ENCODE data around the gene DEFB132. TPM values are rescaled to one million over a fixed set of nuclear protein-coding genes. Genes with fewer than 3 reads are reported as not detected.

Gene DEFB132
- total and polyA plus RNA-seq, 2 experiments from 2014 or later = not detected

DNA sequence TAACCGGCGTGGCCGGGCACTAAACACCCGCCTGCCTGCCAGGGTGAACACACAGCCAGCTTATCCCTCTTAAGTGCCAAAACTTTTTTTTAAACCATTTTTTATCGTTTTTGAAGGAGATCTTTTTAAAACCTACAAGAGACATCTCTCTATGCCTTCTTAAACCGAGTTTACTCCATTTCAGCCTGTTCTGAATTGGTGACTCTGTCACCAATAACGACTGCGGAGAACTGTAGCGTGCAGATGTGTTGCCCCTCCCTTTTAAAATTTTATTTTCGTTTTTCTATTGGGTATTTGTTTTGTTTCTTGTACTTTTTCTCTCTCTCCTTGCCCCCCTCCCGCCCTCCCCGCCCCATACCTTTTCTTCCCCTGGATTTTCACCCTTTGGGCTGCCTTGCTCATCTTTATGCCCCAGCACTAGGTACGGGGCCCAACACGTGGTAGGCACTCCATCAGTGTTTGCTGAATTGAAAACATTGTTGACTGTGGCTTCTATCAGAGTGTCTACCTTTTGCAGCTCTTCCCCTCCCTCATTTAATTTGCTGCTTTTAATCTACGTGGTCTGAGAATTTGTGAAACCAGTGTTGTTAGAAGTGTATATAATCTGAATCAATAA is 41.4 kb downstream of the DEFB132 start:
- H3K4me1 Mint-ChIP-seq = peaks cover 42% of the 10 kb centered on the region
- TF ChIP-seq EZH2phosphoT487 (IDR thresholded peaks at IDR 0.05; ENCODE audit: unreplicated experiment) (no peak), STAT1 (IDR thresholded peaks at IDR 0.05; ENCODE audit: unreplicated experiment) (no peak), ZNF114 (CRISPR knock-in tag; IDR thresholded peaks at IDR 0.05) (no peak), POLR2AphosphoS5 (IDR thresholded peaks at IDR 0.05; ENCODE audit: low read depth) (no peak), JUNB (IDR thresholded peaks at IDR 0.05; ENCODE audit: unreplicated experiment) (no peak), ZNF331 (CRISPR knock-in tag; IDR thresholded peaks at IDR 0.05; ENCODE audit: low read depth) (no peak), NANOG (IDR thresholded peaks at IDR 0.05; ENCODE audit: borderline replicate concordance) (no peak), CREB1 (CRISPR knock-in tag; IDR thresholded peaks at IDR 0.05; ENCODE audit: low read depth) (no peak), EZH2 (IDR thresholded peaks at IDR 0.05; ENCODE audit: low read depth, unreplicated experiment) (no peak)
- TF ChIP-seq, protein P1, sequence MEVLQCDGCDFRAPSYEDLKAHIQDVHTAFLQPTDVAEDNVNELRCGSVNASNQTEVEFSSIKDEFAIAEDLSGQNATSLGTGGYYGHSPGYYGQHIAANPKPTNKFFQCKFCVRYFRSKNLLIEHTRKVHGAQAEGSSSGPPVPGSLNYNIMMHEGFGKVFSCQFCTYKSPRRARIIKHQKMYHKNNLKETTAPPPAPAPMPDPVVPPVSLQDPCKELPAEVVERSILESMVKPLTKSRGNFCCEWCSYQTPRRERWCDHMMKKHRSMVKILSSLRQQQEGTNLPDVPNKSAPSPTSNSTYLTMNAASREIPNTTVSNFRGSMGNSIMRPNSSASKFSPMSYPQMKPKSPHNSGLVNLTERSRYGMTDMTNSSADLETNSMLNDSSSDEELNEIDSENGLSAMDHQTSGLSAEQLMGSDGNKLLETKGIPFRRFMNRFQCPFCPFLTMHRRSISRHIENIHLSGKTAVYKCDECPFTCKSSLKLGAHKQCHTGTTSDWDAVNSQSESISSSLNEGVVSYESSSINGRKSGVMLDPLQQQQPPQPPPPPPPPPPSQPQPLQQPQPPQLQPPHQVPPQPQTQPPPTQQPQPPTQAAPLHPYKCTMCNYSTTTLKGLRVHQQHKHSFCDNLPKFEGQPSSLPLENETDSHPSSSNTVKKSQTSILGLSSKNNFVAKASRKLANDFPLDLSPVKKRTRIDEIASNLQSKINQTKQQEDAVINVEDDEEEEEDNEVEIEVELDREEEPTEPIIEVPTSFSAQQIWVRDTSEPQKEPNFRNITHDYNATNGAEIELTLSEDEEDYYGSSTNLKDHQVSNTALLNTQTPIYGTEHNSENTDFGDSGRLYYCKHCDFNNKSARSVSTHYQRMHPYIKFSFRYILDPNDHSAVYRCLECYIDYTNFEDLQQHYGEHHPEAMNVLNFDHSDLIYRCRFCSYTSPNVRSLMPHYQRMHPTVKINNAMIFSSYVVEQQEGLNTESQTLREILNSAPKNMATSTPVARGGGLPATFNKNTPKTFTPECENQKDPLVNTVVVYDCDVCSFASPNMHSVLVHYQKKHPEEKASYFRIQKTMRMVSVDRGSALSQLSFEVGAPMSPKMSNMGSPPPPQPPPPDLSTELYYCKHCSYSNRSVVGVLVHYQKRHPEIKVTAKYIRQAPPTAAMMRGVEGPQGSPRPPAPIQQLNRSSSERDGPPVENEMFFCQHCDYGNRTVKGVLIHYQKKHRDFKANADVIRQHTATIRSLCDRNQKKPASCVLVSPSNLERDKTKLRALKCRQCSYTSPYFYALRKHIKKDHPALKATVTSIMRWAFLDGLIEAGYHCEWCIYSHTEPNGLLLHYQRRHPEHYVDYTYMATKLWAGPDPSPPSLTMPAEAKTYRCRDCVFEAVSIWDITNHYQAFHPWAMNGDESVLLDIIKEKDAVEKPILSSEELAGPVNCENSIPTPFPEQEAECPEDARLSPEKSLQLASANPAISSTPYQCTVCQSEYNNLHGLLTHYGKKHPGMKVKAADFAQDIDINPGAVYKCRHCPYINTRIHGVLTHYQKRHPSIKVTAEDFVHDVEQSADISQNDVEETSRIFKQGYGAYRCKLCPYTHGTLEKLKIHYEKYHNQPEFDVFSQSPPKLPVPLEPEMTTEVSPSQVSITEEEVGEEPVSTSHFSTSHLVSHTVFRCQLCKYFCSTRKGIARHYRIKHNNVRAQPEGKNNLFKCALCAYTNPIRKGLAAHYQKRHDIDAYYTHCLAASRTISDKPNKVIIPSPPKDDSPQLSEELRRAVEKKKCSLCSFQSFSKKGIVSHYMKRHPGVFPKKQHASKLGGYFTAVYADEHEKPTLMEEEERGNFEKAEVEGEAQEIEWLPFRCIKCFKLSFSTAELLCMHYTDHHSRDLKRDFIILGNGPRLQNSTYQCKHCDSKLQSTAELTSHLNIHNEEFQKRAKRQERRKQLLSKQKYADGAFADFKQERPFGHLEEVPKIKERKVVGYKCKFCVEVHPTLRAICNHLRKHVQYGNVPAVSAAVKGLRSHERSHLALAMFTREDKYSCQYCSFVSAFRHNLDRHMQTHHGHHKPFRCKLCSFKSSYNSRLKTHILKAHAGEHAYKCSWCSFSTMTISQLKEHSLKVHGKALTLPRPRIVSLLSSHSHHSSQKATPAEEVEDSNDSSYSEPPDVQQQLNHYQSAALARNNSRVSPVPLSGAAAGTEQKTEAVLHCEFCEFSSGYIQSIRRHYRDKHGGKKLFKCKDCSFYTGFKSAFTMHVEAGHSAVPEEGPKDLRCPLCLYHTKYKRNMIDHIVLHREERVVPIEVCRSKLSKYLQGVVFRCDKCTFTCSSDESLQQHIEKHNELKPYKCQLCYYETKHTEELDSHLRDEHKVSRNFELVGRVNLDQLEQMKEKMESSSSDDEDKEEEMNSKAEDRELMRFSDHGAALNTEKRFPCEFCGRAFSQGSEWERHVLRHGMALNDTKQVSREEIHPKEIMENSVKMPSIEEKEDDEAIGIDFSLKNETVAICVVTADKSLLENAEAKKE (CRISPR knock-in tag; IDR thresholded peaks at IDR 0.05) = no peak
- TF ChIP-seq, protein P2, sequence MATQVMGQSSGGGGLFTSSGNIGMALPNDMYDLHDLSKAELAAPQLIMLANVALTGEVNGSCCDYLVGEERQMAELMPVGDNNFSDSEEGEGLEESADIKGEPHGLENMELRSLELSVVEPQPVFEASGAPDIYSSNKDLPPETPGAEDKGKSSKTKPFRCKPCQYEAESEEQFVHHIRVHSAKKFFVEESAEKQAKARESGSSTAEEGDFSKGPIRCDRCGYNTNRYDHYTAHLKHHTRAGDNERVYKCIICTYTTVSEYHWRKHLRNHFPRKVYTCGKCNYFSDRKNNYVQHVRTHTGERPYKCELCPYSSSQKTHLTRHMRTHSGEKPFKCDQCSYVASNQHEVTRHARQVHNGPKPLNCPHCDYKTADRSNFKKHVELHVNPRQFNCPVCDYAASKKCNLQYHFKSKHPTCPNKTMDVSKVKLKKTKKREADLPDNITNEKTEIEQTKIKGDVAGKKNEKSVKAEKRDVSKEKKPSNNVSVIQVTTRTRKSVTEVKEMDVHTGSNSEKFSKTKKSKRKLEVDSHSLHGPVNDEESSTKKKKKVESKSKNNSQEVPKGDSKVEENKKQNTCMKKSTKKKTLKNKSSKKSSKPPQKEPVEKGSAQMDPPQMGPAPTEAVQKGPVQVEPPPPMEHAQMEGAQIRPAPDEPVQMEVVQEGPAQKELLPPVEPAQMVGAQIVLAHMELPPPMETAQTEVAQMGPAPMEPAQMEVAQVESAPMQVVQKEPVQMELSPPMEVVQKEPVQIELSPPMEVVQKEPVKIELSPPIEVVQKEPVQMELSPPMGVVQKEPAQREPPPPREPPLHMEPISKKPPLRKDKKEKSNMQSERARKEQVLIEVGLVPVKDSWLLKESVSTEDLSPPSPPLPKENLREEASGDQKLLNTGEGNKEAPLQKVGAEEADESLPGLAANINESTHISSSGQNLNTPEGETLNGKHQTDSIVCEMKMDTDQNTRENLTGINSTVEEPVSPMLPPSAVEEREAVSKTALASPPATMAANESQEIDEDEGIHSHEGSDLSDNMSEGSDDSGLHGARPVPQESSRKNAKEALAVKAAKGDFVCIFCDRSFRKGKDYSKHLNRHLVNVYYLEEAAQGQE (IDR thresholded peaks at IDR 0.05; ENCODE audit: unreplicated experiment) = no peak
- TF ChIP-seq, protein P3, sequence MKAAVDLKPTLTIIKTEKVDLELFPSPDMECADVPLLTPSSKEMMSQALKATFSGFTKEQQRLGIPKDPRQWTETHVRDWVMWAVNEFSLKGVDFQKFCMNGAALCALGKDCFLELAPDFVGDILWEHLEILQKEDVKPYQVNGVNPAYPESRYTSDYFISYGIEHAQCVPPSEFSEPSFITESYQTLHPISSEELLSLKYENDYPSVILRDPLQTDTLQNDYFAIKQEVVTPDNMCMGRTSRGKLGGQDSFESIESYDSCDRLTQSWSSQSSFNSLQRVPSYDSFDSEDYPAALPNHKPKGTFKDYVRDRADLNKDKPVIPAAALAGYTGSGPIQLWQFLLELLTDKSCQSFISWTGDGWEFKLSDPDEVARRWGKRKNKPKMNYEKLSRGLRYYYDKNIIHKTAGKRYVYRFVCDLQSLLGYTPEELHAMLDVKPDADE (IDR thresholded peaks at IDR 0.05) = no peak
- TF ChIP-seq, protein P4, sequence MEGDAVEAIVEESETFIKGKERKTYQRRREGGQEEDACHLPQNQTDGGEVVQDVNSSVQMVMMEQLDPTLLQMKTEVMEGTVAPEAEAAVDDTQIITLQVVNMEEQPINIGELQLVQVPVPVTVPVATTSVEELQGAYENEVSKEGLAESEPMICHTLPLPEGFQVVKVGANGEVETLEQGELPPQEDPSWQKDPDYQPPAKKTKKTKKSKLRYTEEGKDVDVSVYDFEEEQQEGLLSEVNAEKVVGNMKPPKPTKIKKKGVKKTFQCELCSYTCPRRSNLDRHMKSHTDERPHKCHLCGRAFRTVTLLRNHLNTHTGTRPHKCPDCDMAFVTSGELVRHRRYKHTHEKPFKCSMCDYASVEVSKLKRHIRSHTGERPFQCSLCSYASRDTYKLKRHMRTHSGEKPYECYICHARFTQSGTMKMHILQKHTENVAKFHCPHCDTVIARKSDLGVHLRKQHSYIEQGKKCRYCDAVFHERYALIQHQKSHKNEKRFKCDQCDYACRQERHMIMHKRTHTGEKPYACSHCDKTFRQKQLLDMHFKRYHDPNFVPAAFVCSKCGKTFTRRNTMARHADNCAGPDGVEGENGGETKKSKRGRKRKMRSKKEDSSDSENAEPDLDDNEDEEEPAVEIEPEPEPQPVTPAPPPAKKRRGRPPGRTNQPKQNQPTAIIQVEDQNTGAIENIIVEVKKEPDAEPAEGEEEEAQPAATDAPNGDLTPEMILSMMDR (conservative IDR thresholded peaks at IDR 0.05; ENCODE audit: low read depth in 2 of 2) = no peak
- Histone ChIP-seq H3K4me3 (peak overlapping the region; percentile 97), H3K36me3 (ENCODE audit: insufficient read depth) (no peaks in the 10 kb centered on the region), H3K4me1 (ENCODE audit: insufficient read depth) (peaks cover 36% of the 10 kb centered on the region), H3K27ac (ENCODE audit: low read depth) (no peak overlapping the region; the same call in 1 of the 2 replicates), H3K9me2 (ENCODE audit: insufficient read depth) (0 out of 2 replicates have a peak, but pooled peaks cover 3% of the 10 kb centered on the region), H3K79me2 (replicated peaks; ENCODE audit: insufficient read depth) (peaks cover 41% of the 10 kb centered on the region), H3K27me3 (ENCODE audit: insufficient read depth) (peaks cover 22% of the 10 kb centered on the region), H3F3A (replicated peaks; ENCODE audit: low read depth) (peaks cover 33% of the 10 kb centered on the region), H4K20me1 (replicated peaks; ENCODE audit: insufficient read depth) (peaks cover 5% of the 10 kb centered on the region; the same call in 1 of the 2 replicates), H3K4me2 (peak overlapping the region; percentile 81), H2AFZ (no peak overlapping the region)
- no peak for ATAC-seq
- H3K4me3 Mint-ChIP-seq = peak overlapping the region; percentile 98
- peaks cover 5% of the 10 kb centered on the region for H3K9me3 Mint-ChIP-seq
- H3K36me3 Mint-ChIP-seq (ENCODE audit: low read depth) = peaks cover 48% of the 10 kb centered on the region
- H3K27ac Mint-ChIP-seq = peak overlapping the region; percentile 98
- H3K27me3 Mint-ChIP-seq (ENCODE audit: insufficient read depth, low read depth, poor library complexity) = peaks cover 32% of the 10 kb centered on the region
- DNase-seq (ENCODE audit: low spot score) = no peak

Measured in GM23338 (cell line).